Measurements from ENCODE around the gene EYA3. TPM values are rescaled to one million over a fixed set of nuclear protein-coding genes. Genes with fewer than 3 reads are reported as not detected.

EYA3 gene
- total and polyA plus RNA-seq, 2 of the 4 experiments (the other 2 are of a cell fraction), result 9.1 to 17.6 TPM

- Histone ChIP-seq H3K56ac (ENCODE audit: extremely low read depth, insufficient read depth, low read length) (no peak overlapping the region), H3K18ac (ENCODE audit: low read depth, low read length) (no peak overlapping the region), H3K4me3 (ENCODE audit: insufficient read depth, low read depth, low read length) (no peak overlapping the region), H3K27me3 (ENCODE audit: control insufficient read depth, insufficient read depth, low read length) (peaks cover 14% of the 10 kb centered on the region), H3K14ac (replicated peaks; ENCODE audit: low read depth, low read length) (no peak overlapping the region), H2BK120ac (ENCODE audit: low read depth, low read length) (no peak overlapping the region), H2AFZ (replicated peaks; ENCODE audit: low read length, poor library complexity) (no peak overlapping the region), H3K9ac (ENCODE audit: low read depth, low read length) (no peak overlapping the region), H4K8ac (ENCODE audit: low read depth in 2 of 2, low read length in 2 of 2) (no peak overlapping the region), H3K4me1 (ENCODE audit: control insufficient read depth, insufficient read depth, low read length) (no peaks in the 10 kb centered on the region), H3K4me2 (ENCODE audit: low read depth, low read length) (no peak overlapping the region), H4K91ac (ENCODE audit: insufficient read depth, low read depth, low read length) (no peak overlapping the region), H2BK5ac (ENCODE audit: low read depth, low read length, poor library complexity, severe bottlenecking) (no peak overlapping the region), H3K4ac (ENCODE audit: low read depth, low read length) (no peak overlapping the region), H3K9me1 (ENCODE audit: insufficient read depth, low read length) (no peaks in the 10 kb centered on the region), H3K9me3 (ENCODE audit: control insufficient read depth, insufficient read depth, low read length) (no peaks in the 10 kb centered on the region), H4K5ac (ENCODE audit: low read depth, low read length) (no peak overlapping the region), H3K27ac (ENCODE audit: insufficient read depth, low read length) (no peak overlapping the region), H2AK9ac (replicated peaks; ENCODE audit: low read depth, low read length, poor library complexity) (no peak overlapping the region), H3K79me1 (ENCODE audit: low read depth in 1 of 2, low read length in 2 of 2) (no peaks in the 10 kb centered on the region), H4K20me1 (ENCODE audit: insufficient read depth, low read length) (no peaks in the 10 kb centered on the region), H2BK20ac (ENCODE audit: low read depth, low read length) (no peak overlapping the region), H3K23ac (ENCODE audit: low read depth, low read length) (no peak overlapping the region), H3K36me3 (ENCODE audit: control insufficient read depth, insufficient read depth, low read length) (no peaks in the 10 kb centered on the region), H2BK15ac (ENCODE audit: low read depth, low read length) (no peak overlapping the region), H2AK5ac (ENCODE audit: low read depth, low read length) (no peak overlapping the region)
- in situ Hi-C loops (cut with MboI; ENCODE audit: low sequenced_read_pairs), result no loop called here
- CTCF ChIA-PET, result interaction anchor here (1.1 kb wide), 1 partner anchor 21 kb away, joined by 3 read pairs; no protein-coding TSS in a partner anchor
- intact Hi-C loops (cut with micrococcal nuclease), result no loop called here
- DNase-seq, result no peak
- ATAC-seq (ENCODE audit: low read depth), result no peak
- POLR2A ChIA-PET (ENCODE audit: unreplicated experiment), result no interaction called here
- 86% methylated on average over 3 of the region's 12 CpGs; no CpG with 5 or more reads in 1 of the 2 experiments for WGBS, 2 experiments (ENCODE audit: extremely low coverage in 2 of 2, insufficient read length in 1 of 2)
- no TSS peak for BruUV-seq (replicated peaks)
- dilution Hi-C loops (cut with HindIII; ENCODE audit: low sequenced_read_pairs, unreplicated experiment), result no loop called here
- TF ChIP-seq CEBPB (IDR thresholded peaks at IDR 0.05; ENCODE audit: low read depth, low read length), result no peak
- no peak for TF ChIP-seq RFX5 (IDR thresholded peaks at IDR 0.05; ENCODE audit: low read depth, low read length)
- no peak for TF ChIP-seq MXI1 (IDR thresholded peaks at IDR 0.05; ENCODE audit: borderline replicate concordance, low read depth, low read length)
- no peak for TF ChIP-seq MAZ (IDR thresholded peaks at IDR 0.05; ENCODE audit: borderline replicate concordance, low read depth, low read length)
- no peak for TF ChIP-seq USF2 (IDR thresholded peaks at IDR 0.05; ENCODE audit: low read depth, low read length)
- TF ChIP-seq SMC3 (IDR thresholded peaks at IDR 0.05; ENCODE audit: low read depth, low read length), result no peak
- no peak for TF ChIP-seq CHD1 (IDR thresholded peaks at IDR 0.05; ENCODE audit: low read depth, low read length)
- no peak for TF ChIP-seq CTCF (conservative IDR thresholded peaks at IDR 0.05; ENCODE audit: low read depth, low read length)
- no peak for TF ChIP-seq ELK1 (IDR thresholded peaks at IDR 0.05; ENCODE audit: borderline replicate concordance, low read depth, low read length)
- TF ChIP-seq RCOR1 (IDR thresholded peaks at IDR 0.05; ENCODE audit: insufficient replicate concordance, low read length), result no peak
- TF ChIP-seq NFE2L2 (IDR thresholded peaks at IDR 0.05; ENCODE audit: low read depth, low read length), result no peak
- no peak for TF ChIP-seq FOS (IDR thresholded peaks at IDR 0.05; ENCODE audit: low read depth, low read length)
- no peak for TF ChIP-seq POLR2A (IDR thresholded peaks at IDR 0.05; ENCODE audit: low read depth, low read length)
- TF ChIP-seq MAFK (IDR thresholded peaks at IDR 0.05; ENCODE audit: low read depth, low read length), result no peak
- TF ChIP-seq RAD21 (IDR thresholded peaks at IDR 0.05; ENCODE audit: low read length), result no peak
Measured at GRCh38 chr1:27941671-27942540, 146.5 kb downstream of the EYA3 start.

Data from IMR-90 (cell line).